HuH-7 (cell line): ENCODE data around the gene CAMTA1.
"Not testable (repeated sequence)": the region's sequence is repeated elsewhere in the genome, so short reads cannot be mapped to it uniquely, and the experiment has no call there.

ENCODE experiments used
- DNase-seq: peaks from one replicate; pipeline ENCODE4 v3.0.0; 2011; ENCODE audit warnings: low spot score

Gene CAMTA1

GRCh38 chr1:7109901-7110300, 324.6 kb downstream of the CAMTA1 start:
- DNase-seq: no peak

GRCh38 chr1:7110321-7110720, 325.1 kb downstream of the CAMTA1 start:
- DNase-seq: no peak

GRCh38 chr1:7111853-7112252, 326.6 kb downstream of the CAMTA1 start:
- DNase-seq: no peak

DNA sequence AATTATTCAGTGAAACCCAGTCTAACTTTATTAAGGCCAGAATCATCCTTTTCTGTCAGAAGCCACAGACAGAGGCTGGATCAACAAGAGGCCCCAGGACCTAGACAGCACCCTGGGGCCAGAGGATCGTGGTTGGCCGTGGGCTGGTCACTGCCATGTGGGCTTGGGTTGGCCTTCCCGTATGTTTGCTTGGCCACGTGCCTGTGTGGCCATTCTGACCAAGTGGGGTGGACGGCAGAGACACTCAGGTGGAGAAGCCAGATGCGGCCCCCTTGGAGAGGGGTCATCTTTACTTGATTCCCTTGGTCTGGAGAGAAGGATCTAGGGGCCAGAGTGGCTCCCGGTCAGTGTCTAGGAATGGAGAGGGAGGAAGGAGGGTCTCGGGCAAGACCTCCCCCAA, 327.9 kb downstream of the CAMTA1 start:
- no peak for DNase-seq

DNA sequence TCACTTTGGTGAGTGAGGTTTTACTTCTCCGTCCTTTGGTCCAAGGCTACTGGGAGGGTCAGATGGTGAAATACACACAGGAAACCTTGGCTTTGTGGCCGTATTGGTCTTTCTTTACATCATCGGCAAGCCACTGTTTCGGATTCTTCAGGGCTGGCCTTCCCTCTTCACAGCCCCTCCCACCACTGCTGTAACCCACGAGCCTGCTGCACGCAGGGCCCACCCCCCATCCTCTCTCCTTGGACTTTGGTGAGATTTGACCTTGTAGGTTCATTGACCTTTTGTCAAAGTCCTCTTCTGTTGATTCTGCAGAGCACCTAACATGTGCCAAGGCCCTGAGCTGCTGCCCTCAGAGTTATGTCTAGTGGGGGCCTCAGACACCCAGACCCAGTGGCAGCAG, 328.6 kb downstream of the CAMTA1 start:
- DNase-seq: no peak

- DNase-seq: no peak
Measured at GRCh38 chr1:7116001-7116400, 330.7 kb downstream of the CAMTA1 start.

DNA sequence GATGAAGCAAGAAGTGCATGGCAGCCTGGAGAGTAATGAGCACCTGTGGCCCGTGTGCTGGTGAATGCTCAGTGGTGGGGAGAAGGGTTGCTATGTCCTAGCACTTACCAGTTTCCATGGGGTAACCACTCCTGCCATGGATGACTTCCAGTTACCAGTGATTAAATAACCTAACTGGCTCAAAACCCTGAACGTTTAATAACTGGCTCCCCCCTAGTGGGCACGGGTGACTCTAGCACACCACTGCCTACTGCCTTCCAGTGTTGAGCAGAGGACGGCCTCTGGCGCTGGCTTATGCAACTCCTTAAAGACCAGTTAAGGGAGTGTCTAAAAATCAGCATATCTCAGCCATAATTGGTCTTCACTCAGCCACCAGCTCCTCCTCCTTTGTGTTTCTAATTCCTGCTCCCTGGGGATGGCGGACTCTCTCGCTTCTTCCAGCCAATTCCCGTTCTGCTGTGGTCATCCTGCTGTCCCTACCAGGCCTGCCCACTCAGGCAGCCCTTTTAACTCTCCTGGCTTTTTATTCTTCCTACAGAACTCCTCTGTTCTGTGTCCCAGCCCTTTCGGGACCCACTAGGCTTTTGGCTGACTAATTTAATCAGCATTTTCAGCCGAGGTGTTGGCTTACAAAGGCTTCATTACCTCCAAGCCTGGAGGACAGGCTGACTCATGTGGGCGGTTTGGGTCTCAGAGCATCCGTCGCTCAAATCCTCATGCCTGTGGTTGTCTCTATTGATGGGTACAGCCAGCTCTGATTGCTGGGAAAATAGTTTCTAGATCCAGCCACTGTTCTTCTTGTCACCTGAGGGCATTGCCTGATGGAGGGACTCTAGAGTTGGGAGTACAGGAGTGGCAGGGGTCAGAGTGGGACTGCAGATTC, 332.4 kb downstream of the CAMTA1 start:
- no peak for DNase-seq

GRCh38 chr1:7119156-7119555, 333.9 kb downstream of the CAMTA1 start:
- no peak for DNase-seq

DNA sequence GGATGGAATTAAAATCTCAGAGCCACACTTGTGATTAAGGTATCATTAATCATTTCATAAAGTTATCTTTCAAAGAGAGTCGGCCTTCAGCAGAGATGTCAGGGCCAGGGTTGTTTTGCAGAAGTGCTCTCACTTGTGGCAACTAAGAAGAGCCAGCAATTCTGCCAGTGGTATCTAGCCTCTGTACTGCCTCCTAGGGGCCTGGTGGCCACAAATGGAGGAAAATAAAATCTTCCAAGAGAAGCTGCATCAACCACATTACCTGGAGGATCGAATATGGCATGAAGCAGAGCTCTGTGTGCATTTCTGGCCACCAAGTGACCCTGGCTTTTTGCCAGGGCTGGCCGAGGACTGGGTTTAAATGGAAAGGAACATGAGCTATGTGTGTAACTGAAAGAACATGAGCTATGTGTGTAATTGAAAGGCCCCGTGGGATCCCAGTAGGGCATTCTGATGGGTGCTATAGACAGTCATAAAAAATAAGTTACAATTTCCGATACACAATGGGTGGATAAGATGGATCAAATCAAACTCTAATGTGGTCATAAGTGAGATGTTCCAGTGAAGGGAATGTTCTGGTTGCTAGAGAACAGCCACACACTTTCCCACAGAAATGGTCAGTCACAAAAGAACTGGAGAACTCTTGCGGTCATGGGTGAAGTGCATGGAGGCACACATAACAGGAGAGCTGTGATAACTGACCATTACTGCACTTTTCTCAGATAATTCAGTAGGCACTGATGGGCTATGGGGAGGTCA, 335.8 kb downstream of the CAMTA1 start:
- no peak for DNase-seq

DNA sequence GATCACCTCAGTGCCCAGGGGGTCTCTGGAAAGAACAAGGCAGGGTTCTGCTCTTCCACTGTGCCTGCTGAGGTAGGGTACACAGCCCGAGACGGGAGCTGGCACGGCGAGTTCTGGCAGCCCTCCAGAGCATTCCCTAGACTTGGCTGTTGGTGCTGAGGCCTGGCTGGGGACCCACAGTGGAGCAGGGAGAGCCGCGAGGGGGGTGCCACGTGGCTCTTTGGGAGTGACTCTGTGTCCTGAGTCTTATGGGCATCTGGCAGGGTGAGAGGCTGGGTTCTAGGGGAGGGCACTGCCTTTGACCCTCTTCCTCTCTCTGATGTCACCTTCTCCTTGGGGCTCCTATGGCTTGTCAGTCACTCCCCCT, 336.4 kb downstream of the CAMTA1 start:
- DNase-seq: no peak

GRCh38 chr1:7127322-7128075, 342.2 kb downstream of the CAMTA1 start:
- DNase-seq: no peak

DNA sequence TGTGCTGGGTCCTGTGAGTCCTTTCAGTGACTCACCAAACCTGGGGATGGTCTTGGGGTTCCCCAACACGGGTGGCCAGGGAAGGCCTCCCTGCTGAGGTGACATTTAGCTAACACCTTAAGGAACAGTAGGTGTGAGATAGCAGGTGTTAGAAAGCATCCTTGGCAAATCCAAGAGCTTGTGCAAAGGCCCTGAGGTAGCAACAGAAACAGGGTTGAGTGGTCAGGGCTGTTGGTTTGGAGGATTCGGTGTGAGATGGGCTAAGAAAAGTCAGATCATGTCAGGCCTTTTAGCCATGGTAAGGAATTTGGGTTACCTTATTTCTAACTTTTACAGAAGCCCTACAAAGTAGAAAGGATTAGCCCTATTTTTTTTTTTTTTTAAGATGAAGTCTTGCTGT, 343.0 kb downstream of the CAMTA1 start:
- no peak for DNase-seq

DNA sequence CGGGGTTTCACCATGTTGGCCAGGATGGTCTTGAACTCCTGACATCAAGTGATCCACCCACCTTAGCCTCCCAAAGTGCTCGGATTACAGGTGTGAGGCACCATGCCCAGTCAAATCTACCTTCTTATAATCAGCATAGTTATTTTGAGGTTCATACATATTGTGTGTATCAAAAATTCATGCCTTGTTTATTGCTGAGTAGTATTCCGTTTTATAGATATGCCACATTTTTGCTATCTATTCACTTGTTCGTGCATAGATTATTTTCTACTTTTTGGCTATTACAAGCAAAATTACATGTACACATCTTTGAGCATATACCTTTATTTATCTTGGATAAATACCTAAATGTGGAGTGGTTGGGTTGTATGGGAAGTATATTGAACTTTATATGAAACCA, 344.9 kb downstream of the CAMTA1 start:
- no peak for DNase-seq

GRCh38 chr1:7135493-7135892, 350.2 kb downstream of the CAMTA1 start:
- no peak for DNase-seq

DNA sequence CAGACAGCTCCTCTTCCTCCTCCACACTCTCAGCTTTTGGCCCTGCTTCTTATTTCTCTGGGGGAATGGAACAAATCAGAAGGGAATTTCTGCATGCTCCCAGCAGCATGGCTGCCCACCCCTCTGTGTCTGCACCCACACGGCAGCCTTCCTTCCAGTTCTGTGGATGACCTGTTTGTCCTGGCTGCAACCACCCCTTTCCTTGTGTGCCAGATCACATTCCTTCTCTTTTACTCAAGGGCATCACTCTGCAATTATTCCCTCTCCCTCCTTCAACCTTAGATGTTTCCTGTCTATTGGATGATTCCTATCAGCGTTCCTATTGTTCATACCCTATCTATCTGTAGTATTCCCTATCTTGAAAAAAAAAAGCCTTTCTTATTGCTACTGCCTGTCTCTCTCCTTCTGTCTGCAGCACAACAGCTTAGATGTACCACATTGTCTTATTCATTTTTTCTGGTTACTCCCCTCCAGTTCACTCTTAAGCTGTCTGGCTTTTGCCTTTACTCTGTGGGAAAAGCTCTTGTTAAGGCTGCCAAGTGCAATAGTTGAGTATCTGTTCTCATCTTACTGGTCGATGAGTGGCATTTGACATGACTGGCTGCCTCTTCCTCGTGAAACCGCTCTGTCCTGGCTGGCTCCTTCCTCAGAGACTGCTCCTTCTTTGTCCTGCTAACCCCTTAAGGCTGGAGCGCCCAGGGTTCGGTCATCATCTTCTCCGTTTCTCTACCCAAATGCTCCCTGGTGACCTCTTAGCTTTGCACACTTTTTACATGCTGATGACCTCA, 351.1 kb downstream of the CAMTA1 start:
- no peak for DNase-seq

DNA sequence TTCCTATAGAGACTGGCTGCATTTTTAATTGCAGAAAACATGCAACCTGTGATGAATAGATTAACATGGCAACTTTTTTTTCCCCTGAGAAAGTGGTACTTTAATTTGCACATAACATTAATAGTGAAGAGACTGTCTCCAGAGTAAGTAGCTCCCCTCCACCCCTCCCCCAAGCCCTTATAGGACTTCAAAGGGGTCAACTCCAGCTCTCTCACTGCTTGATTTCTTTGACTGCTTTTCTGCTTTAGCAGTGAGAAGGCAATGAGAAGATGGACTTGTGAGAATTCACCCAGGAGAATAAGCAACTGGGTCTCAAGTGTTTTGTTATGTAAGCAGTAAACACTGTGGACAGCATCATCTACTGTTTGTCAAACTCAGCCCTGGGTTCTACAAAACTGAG, 355.0 kb downstream of the CAMTA1 start:
- DNase-seq: no peak

DNA sequence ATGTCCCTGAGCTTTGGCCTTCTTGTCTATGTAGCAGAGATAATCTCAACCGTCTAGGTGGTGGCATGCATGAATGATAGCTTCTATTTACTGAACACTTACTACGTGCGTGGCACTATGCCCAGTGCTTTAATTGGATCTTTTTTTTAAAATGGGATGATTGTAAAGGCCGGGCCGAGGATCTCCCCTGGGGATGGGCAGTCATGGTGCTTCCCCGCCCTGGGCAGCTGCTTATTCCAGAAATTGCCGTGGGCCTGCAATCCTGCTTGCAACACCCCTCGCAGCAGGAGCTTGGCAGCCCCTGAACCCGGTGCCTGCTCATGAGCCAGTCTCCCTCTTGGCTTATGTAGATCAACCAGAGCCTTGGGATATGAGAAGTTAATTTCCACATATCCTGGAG, 360.7 kb downstream of the CAMTA1 start:
- DNase-seq: no peak

- no peak for DNase-seq
Measured at GRCh38 chr1:7146710-7147109, 361.5 kb downstream of the CAMTA1 start.

GRCh38 chr1:7147581-7148282, 362.5 kb downstream of the CAMTA1 start:
- not testable (repeated sequence) for DNase-seq

DNA sequence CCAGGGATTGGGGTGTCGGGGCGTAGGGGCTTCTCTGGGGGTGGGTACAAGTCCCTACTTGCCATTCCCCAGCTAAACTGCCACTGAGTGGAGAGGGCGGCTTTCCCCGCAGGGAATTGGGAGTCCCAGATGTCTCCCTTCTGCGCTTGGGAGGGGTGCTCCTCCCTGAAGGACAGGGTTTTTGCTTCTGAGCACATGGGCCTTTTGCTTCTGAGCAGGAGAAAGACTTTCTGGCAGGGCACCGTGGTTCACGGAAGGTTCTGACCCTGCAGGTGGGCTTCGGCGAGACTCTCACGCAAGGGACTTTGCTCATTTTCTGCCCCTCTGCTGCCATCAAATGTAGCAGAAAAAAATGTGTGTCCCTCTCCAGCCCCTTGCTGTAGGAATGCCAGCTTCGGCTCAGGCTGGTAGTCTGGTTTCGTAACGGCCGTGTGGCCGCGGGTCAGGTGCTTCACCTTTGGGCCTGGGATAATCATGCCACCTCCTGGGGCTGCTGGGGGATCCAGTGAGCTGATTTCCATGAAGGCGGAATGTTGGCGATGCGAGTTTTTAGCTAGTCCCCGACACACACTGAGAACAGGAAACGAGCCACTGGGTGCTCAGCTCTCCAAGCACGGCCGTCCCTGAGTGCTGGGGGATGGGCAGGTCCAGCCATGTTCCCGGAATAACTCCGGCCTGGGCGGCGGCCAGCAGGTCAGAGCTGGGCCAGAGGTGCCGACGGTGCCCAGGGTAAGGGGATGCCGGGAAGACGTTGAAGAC, 364.0 kb downstream of the CAMTA1 start:
- no peak for DNase-seq
